Pancreas (tissue), 10 donors: ENCODE data around the gene MAP7. TPM values are rescaled to one million over a fixed set of nuclear protein-coding genes. Genes with fewer than 3 reads are reported as not detected.

Experiments used
- ATAC-seq, 4 donors: fragments of 200-7000 bp; cut with Tn5 transposase; one replicate each; pipeline versions ENCODE4 v1.8.0 to v1.9.1; 2020; ENCODE audit warnings: mild to moderate bottlenecking in 4 of 4, moderate library complexity in 4 of 4
- DNase-seq, 6 donors: peaks; one replicate each; pipeline ENCODE4 v3.0.0-alpha.2; 2020
- FAIRE-seq: peaks from 2 replicates; lab custom pipeline; 2012; peaks lifted over from hg19 to GRCh38; lab: Jason Lieb, UNC
- H3K27ac ChIP-seq, 4 donors: fragments of 200-600 bp; sonication (generic); 1 replicate in 3 of 4; 2 replicates in 1 of 4; pipeline versions ENCODE4 v1.5.0 to v1.8.0; 2020
- H3K27me3 ChIP-seq, 4 donors: fragments of 200-600 bp; one replicate each; pipeline ENCODE4 v1.8.0; 2021
- H3K36me3 ChIP-seq, 3 donors: fragments of 200-600 bp; sonication (generic) in 1 of 3; one replicate each; pipeline versions ENCODE4 v1.5.0 to v1.8.0; 2020 to 2021
- H3K4me1 ChIP-seq, 3 donors: fragments of 200-600 bp; one replicate each; pipeline ENCODE4 v1.8.0; 2021
- H3K4me3 ChIP-seq, 4 donors: fragments of 200-600 bp; sonication (generic) in 2 of 4; one replicate each; pipeline versions ENCODE4 v1.5.0 to v1.8.0; 2020 to 2021
- H3K9me3 ChIP-seq, 4 donors: fragments of 200-600 bp; one replicate each; pipeline ENCODE4 v1.8.0; 2021
- WGBS, 2 donors: extraction: QIAGEN DNeasy Blood & Tissue Kit; methylation state at CpG; one replicate each; pipeline ENCODE4 v1.1.7; 2013; 5-methylcytosine and 5-hydroxymethylcytosine counted together
- intact Hi-C, 3 donors: fragments of 100-400 bp; cut with DNase I; formaldehyde crosslinking; loops; one replicate each; pipeline versions ENCODE4 v1.11.1 to v1.14.2; 2022
- polyA plus RNA-seq, 2 donors: library from polyadenylated mRNA; stranded (reverse); fragments of 200-250 nt; gene quantifications; one replicate each; pipeline ENCODE4 v1.2.3, GENCODE V29; 2013
- total RNA-seq, 6 donors: library from RNA; stranded (reverse); fragmentation: NEBNext Ultra II Directional in 4 of 6; extraction: Animal tissue kit (Norgen Biotek cat#: 25700) in 4 of 6; gene quantifications; one replicate each; pipeline versions ENCODE4 v1.2.1 to v1.2.4, GENCODE V29; 2021 to 2023
- TF ChIP-seq, protein P1 (sequence below), 4 donors: fragments of 200-600 bp; sonication (generic) in 3 of 4; IDR thresholded peaks; one replicate each; pipeline versions ENCODE4 v1.5.0 to v1.8.0; 2021; ENCODE audit warnings: antibody characterized with exemption in 4 of 4
- donor health status: healthy with polysubstance abuse.
- donor health status: DM: no; HTN: no; CAD: no; lungs with moderate emphysema.
- donor health status: DM: no; HTN: no; CAD: no.
- donor health status: control.
- donor health status: control.
- donor health status: Bipolar disorder and iron deficiency.
- donor health status: DM: yes; HTN: yes; CAD: no.
- donor health status: DM: no; HTN: no; CAD: no.
- donor health status: DM: no; HTN: no; CAD: no.
- donor health status: DM: yes; HTN: yes; CAD: no.

Gene MAP7
- total and polyA plus RNA-seq, 8 donors = 10.7 to 37.9 (median 24.9) TPM

DNA sequence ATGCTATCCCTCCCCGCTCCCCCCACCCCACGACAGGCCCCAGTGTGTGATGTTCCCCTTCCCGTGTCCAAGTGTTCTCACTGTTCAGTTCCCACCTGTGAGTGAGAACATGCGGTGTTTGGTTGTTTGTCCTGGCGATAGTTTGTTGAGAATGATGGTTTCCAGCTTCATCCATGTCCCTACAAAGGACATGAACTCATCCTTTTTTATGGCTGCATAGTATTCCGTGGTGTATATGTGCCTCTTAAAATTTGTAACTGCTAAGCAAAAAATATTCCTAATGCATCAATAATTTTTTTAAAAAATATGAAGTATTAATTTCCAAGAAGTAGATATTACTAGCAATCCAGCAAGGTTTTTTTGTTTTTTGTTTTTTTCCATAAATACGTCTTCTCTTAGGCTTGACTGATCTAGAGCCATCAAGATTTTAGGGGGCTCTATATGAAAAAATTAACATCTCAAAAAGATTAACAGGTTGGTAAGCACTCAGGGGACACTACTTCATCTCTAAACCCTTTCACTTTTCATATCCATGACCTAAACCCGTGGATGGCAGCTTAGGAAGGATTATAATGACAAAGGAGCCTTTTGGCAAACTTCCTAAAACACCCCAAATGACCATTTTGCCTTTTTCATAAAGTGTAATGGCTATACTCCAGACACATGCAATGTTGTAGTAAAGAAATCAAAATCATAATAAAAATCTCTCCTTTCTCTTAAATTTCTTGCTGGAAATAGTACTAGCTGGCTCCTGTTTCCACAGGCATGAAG, 14.2 kb downstream of the MAP7 start:
- no peak for DNase-seq
- TF ChIP-seq, protein P1, sequence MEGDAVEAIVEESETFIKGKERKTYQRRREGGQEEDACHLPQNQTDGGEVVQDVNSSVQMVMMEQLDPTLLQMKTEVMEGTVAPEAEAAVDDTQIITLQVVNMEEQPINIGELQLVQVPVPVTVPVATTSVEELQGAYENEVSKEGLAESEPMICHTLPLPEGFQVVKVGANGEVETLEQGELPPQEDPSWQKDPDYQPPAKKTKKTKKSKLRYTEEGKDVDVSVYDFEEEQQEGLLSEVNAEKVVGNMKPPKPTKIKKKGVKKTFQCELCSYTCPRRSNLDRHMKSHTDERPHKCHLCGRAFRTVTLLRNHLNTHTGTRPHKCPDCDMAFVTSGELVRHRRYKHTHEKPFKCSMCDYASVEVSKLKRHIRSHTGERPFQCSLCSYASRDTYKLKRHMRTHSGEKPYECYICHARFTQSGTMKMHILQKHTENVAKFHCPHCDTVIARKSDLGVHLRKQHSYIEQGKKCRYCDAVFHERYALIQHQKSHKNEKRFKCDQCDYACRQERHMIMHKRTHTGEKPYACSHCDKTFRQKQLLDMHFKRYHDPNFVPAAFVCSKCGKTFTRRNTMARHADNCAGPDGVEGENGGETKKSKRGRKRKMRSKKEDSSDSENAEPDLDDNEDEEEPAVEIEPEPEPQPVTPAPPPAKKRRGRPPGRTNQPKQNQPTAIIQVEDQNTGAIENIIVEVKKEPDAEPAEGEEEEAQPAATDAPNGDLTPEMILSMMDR (IDR thresholded peaks at IDR 0.05) = no peak
- ATAC-seq = no peak
- WGBS, 2 donors = 93 to 96% methylated on average over 8 of the region's 8 CpGs
- Histone ChIP-seq H3K4me1 (peaks cover 0 to 5% (median 0%) of the 10 kb centered on the region in 3 donors), H3K4me3 (no peak overlapping the region), H3K27me3 (no peaks in the 10 kb centered on the region), H3K9me3 (no peaks in the 10 kb centered on the region), H3K36me3 (no peaks in the 10 kb centered on the region), H3K27ac (no peak overlapping the region)
- FAIRE-seq = no peak
- intact Hi-C loops = no loop called here

DNA sequence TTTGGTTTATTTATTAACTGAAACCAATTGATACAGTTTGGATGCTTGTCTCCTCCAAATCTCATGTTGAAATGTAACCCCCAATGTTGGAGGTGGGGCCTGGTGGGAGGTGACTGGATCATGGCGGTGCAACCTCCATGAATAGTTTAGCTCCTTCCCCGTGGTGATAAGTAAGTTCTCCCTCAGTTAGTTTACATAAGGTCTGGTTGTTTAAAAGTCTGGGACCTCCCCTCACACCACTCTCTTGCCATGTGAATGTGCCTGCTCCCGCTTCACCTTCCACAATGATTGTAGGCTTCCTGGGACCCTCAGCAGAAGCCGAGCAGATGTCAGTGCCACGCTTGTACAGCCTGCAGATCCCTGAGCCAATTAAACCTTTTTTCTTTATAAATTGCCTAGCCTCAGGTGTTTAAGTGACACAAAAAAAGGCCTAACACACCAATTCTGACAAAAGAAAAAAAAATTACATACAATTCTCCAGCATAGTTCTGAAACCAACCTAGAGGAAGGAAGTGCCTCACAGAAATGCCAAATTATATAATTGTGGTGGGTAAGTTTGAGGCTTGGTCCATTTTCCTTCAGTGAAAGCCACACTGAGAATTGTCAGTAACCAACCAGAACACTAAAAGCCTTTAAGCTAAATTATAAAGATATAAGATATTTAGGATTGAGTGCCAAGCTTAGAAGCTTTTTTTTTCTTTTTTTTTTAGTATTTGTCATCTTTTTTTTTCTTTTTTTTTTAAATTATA, 15.0 kb downstream of the MAP7 start:
- Histone ChIP-seq H3K27me3 (no peaks in the 10 kb centered on the region), H3K4me3 (no peak overlapping the region), H3K9me3 (no peaks in the 10 kb centered on the region), H3K36me3 (no peaks in the 10 kb centered on the region), H3K27ac (no peak overlapping the region), H3K4me1 (peaks cover 0 to 5% (median 0%) of the 10 kb centered on the region in 3 donors)
- 79 to 80% methylated on average over 5 of the region's 5 CpGs for WGBS, 2 donors
- TF ChIP-seq, protein P1 (IDR thresholded peaks at IDR 0.05) = no peak
- FAIRE-seq = no peak
- no peak for ATAC-seq
- DNase-seq = no peak
- intact Hi-C loops = no loop called here

DNA sequence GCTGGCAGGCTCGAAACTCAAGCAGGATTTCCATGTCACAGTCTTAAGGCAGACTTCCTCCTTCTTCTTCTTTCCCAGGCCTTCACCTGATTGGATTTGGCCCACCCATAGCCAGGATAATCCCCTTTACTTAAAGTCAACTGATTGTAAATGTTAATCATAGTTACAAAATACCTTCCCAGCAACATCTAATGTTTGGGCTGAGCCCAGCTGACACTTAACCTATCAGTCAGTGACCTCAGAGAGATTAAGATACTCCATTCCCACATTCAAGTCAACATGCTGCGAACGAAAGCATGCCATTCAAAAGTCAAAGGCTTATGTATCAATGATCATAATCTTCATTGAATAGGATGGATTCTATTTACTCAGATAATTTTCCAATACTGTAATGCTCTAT, 16.0 kb downstream of the MAP7 start:
- no peak for DNase-seq
- WGBS, 2 donors = 62 to 65% methylated on average over 3 of the region's 3 CpGs
- no peak overlapping the region for H3K4me3 ChIP-seq
- no peak for ATAC-seq
- intact Hi-C loops = no loop called here
- no peak for FAIRE-seq
- TF ChIP-seq, protein P1 (IDR thresholded peaks at IDR 0.05) = no peak
- no peaks in the 10 kb centered on the region for H3K27me3 ChIP-seq
- H3K9me3 ChIP-seq = no peaks in the 10 kb centered on the region
- no peaks in the 10 kb centered on the region for H3K36me3 ChIP-seq
- peaks cover 0 to 5% (median 0%) of the 10 kb centered on the region in 3 donors for H3K4me1 ChIP-seq
- H3K27ac ChIP-seq = no peak overlapping the region

DNA sequence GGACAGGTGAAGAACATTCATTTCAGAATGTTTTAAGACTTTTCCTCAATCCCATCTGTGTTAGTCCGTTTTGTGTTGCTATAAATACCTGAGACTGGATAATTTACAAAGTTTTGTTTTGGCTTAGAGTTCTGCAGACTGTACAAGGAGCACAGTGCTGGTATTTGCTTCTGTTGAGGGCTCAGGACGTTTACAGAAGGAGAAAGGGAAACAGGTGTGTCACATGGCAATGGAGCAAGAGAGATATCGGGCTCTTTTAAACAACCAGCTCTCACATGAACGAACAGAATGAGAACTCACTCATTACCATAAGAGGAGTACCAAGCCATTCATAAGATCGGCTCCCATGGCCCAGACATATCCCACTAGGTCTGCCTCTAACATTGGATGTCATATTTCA, 16.7 kb downstream of the MAP7 start:
- 32 to 34% methylated on average over 5 of the region's 5 CpGs for WGBS, 2 donors
- intact Hi-C loops = no loop called here
- H3K36me3 ChIP-seq = no peaks in the 10 kb centered on the region
- peaks cover 0 to 5% (median 0%) of the 10 kb centered on the region in 3 donors for H3K4me1 ChIP-seq
- H3K27me3 ChIP-seq = no peaks in the 10 kb centered on the region
- H3K4me3 ChIP-seq = no peak overlapping the region
- DNase-seq (no peak), FAIRE-seq (no peak), ATAC-seq (peak in 2 of 4 donors; percentile 46 to 59)
- H3K27ac ChIP-seq = no peak overlapping the region
- TF ChIP-seq, protein P1 (IDR thresholded peaks at IDR 0.05) = no peak
- no peaks in the 10 kb centered on the region for H3K9me3 ChIP-seq
